Stimulated activated effector memory CD8-positive, alpha-beta T cell treated with anti-CD3 and anti-CD28 coated beads, Interleukin-12 subunit alpha, Interleukin-12 subunit beta, amount 100 ng/mL, for 72 hours (primary cell): ENCODE results near the gene MORF4L1.

Experiments
- ATAC-seq: fragments of 150-1000 bp; cut with Tn5 transposase; 2 replicates; pipeline ENCODE4 v1.10.0; 2021
- DNase-seq, 2 donors: peaks; one replicate each; pipeline ENCODE4 v3.0.0; 2021 to 2022; ENCODE audit warnings: low spot score in 2 of 2
- H3K27ac Mint-ChIP-seq: one replicate; pipeline ENCODE4 v1.8.0; 2022; ENCODE audit warnings: mild to moderate bottlenecking, mixed read lengths
- H3K36me3 Mint-ChIP-seq: one replicate; pipeline ENCODE4 v1.8.0; 2022; ENCODE audit warnings: mild to moderate bottlenecking, mixed read lengths
- H3K4me1 Mint-ChIP-seq: one replicate; pipeline ENCODE4 v1.8.0; 2022; ENCODE audit warnings: mixed read lengths
- H3K4me3 Mint-ChIP-seq: one replicate; pipeline ENCODE4 v1.8.0; 2022; ENCODE audit warnings: mild to moderate bottlenecking, mixed read lengths
- H3K9me3 Mint-ChIP-seq: one replicate; pipeline ENCODE4 v1.8.0; 2022; ENCODE audit warnings: mixed read lengths

The MORF4L1 gene

GRCh38 chr15:78904599-78905358, 32.1 kb downstream of the MORF4L1 start:
- ATAC-seq (no peak), DNase-seq (no peak)
- Mint-ChIP-seq H3K4me1 (peaks cover 13% of the 10 kb centered on the region), H3K9me3 (no peaks in the 10 kb centered on the region), H3K4me3 (no peak overlapping the region), H3K36me3 (peaks cover 100% of the 10 kb centered on the region), H3K27ac (peak overlapping the region; percentile 58)

DNA sequence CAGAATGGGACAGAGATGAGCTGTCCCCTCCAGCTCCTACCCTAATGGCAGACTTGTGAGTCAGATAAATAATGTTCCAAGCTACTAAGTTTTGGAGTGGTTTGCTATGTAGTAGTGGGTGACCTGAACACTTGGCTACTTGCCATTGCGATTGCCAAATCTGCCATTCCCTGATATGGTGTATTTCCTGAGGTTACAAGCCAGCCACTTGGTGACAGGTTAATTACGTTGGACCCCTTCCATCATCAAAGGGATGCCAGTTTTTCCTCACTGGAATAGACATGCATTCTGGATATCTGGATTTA, 33.6 kb downstream of the MORF4L1 start:
- ATAC-seq (no peak), DNase-seq (no peak)
- no peak overlapping the region for H3K4me3 Mint-ChIP-seq
- H3K9me3 Mint-ChIP-seq = no peaks in the 10 kb centered on the region
- peaks cover 21% of the 10 kb centered on the region for H3K4me1 Mint-ChIP-seq
- peaks cover 100% of the 10 kb centered on the region for H3K36me3 Mint-ChIP-seq
- no peak overlapping the region for H3K27ac Mint-ChIP-seq

GRCh38 chr15:78907577-78907976, 34.9 kb downstream of the MORF4L1 start:
- Mint-ChIP-seq H3K36me3 (peaks cover 100% of the 10 kb centered on the region), H3K4me3 (no peak overlapping the region), H3K27ac (no peak overlapping the region), H3K4me1 (peaks cover 17% of the 10 kb centered on the region), H3K9me3 (no peaks in the 10 kb centered on the region)
- no peak for ATAC-seq
- peak in 1 of 2 donors; percentile 44 for DNase-seq

- Mint-ChIP-seq H3K4me3 (no peak overlapping the region), H3K36me3 (peaks cover 100% of the 10 kb centered on the region), H3K9me3 (no peaks in the 10 kb centered on the region), H3K27ac (no peak overlapping the region), H3K4me1 (peaks cover 25% of the 10 kb centered on the region)
- DNase-seq (no peak), ATAC-seq (no peak)
Measured at GRCh38 chr15:78909160-78909695, 36.5 kb downstream of the MORF4L1 start.

DNA sequence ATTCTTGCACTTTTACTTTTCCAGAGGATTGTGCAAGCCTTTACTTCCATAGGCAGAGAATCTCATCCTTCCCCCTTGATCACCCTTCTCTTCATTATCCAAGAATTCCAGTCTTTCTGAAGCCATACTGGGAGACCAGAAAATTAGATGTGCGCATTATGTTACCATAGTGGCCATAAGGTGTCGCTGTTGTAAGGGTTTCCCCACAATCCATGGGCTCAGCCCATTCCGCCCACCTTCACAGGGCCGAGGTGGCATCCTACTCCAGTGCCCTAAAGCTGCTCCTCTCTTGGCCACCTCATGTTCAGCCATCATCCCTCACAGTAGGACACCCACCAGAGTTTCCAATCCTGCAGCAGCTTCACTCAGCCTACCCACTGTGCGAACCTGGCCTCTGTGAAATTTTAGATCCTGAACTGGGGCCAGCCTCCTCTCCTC, 37.1 kb downstream of the MORF4L1 start:
- H3K27ac Mint-ChIP-seq = peak overlapping the region; percentile 45
- no peak overlapping the region for H3K4me3 Mint-ChIP-seq

DNA sequence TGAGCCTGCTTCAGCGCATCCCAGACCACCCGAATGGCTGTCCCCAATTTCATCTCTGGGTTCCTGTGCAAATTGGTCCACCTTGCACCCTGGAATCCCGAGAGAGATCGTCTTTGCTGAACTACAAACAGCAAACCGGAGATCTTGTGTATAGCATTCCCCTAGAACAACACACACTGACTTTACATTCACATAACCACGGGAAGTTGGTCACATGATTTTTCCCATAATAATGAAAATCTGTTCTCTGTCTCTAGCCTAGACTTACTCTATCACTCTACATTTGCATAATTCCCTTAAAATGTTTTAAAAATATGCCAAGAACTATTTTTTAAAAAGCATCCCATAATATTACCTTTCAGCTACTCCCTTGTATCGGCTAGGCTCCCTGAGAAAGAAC, 37.6 kb downstream of the MORF4L1 start:
- Mint-ChIP-seq H3K9me3 (no peaks in the 10 kb centered on the region), H3K4me3 (no peak overlapping the region), H3K36me3 (peaks cover 97% of the 10 kb centered on the region), H3K4me1 (peaks cover 20% of the 10 kb centered on the region), H3K27ac (peak overlapping the region; percentile 45)
- no peak for ATAC-seq
- no peak for DNase-seq

More for the DNA sequence above, 37.1 kb downstream of the MORF4L1 start:
- ATAC-seq = peak; percentile 66
- Mint-ChIP-seq H3K9me3 (no peaks in the 10 kb centered on the region), H3K36me3 (peaks cover 100% of the 10 kb centered on the region), H3K4me1 (peaks cover 23% of the 10 kb centered on the region)
- DNase-seq = peak in 1 of 2 donors; percentile 52

GRCh38 chr15:78912316-78912715, 39.6 kb downstream of the MORF4L1 start:
- DNase-seq (no peak), ATAC-seq (no peak)
- H3K9me3 Mint-ChIP-seq = no peaks in the 10 kb centered on the region
- H3K27ac Mint-ChIP-seq = peak overlapping the region; percentile 53
- no peak overlapping the region for H3K4me3 Mint-ChIP-seq
- peaks cover 94% of the 10 kb centered on the region for H3K36me3 Mint-ChIP-seq
- peaks cover 20% of the 10 kb centered on the region for H3K4me1 Mint-ChIP-seq

GRCh38 chr15:78913012-78913411, 40.3 kb downstream of the MORF4L1 start:
- H3K4me1 Mint-ChIP-seq = peaks cover 20% of the 10 kb centered on the region

GRCh38 chr15:78914027-78914764, 41.5 kb downstream of the MORF4L1 start:
- ATAC-seq (peak; percentile 6), DNase-seq (no peak)
- H3K36me3 Mint-ChIP-seq = peaks cover 94% of the 10 kb centered on the region
- H3K4me3 Mint-ChIP-seq = no peak overlapping the region
- H3K4me1 Mint-ChIP-seq = peaks cover 20% of the 10 kb centered on the region
- H3K9me3 Mint-ChIP-seq = no peaks in the 10 kb centered on the region
- H3K27ac Mint-ChIP-seq = peak overlapping the region; percentile 48

More at GRCh38 chr15:78913012-78913411, 40.3 kb downstream of the MORF4L1 start:
- no peak overlapping the region for H3K4me3 Mint-ChIP-seq
- ATAC-seq (no peak), DNase-seq (no peak)
- H3K36me3 Mint-ChIP-seq = peaks cover 94% of the 10 kb centered on the region
- no peaks in the 10 kb centered on the region for H3K9me3 Mint-ChIP-seq
- H3K27ac Mint-ChIP-seq = peak overlapping the region; percentile 53

DNA sequence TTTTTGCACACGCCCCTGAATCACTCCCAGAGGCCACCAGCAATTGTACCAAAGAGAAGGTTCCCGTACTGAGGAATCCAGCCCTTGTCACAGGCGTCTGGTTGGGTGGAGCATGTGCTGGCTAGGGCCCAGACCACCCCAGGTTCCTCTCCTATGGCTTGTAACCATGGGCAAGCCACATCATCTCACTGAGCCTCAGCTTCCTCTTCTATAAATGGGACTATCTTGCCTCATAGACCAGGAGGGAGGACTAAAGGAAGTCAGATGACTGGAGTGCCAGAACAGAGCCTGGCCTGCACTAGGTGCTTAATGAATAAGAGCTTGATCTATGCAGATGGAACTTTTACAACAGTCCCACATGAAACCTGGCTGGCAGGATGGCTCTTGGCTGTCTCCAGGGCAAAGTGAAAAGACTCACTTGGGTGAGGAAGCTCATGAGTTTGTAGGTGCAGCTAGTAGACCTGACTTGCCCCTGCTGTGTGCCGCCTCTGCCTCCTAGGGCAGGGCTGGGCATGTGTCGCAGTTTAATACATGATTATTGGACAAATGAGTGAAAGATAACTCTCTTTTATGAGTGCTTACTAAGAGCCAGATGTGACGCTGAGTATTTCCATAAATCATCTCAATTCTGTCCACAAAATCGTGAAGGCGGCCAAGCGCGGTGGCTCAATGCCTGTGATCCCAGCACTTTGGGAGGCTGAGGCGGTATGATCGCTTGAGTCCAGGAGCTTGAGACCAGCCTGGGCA, 42.8 kb downstream of the MORF4L1 start:
- Mint-ChIP-seq H3K4me3 (no peak overlapping the region), H3K4me1 (peaks cover 11% of the 10 kb centered on the region), H3K9me3 (no peaks in the 10 kb centered on the region), H3K36me3 (peaks cover 94% of the 10 kb centered on the region), H3K27ac (peak overlapping the region; percentile 12)
- no peak for ATAC-seq
- no peak for DNase-seq

DNA sequence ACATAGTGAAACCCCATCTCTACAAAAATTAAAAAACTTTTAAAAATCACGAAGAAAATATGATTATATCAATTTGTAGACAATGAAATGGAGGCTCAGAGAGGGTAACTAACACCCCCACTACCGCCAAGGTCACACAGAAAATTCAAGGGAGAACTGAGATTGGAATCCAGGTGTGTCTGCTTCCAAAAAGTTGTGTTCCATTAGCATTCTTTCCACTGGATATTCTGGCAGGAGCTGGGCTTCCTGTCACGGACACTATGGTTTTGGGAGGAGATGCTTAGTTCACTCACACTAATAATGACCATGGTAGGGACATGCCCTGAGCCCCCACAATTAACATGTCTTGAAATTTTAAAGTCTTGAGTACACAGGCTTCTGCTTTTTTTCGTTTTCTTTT, 43.4 kb downstream of the MORF4L1 start:
- DNase-seq (no peak), ATAC-seq (no peak)
- H3K4me1 Mint-ChIP-seq = peaks cover 11% of the 10 kb centered on the region
- H3K27ac Mint-ChIP-seq = no peak overlapping the region
- peaks cover 94% of the 10 kb centered on the region for H3K36me3 Mint-ChIP-seq
- H3K4me3 Mint-ChIP-seq = no peak overlapping the region
- no peaks in the 10 kb centered on the region for H3K9me3 Mint-ChIP-seq

DNA sequence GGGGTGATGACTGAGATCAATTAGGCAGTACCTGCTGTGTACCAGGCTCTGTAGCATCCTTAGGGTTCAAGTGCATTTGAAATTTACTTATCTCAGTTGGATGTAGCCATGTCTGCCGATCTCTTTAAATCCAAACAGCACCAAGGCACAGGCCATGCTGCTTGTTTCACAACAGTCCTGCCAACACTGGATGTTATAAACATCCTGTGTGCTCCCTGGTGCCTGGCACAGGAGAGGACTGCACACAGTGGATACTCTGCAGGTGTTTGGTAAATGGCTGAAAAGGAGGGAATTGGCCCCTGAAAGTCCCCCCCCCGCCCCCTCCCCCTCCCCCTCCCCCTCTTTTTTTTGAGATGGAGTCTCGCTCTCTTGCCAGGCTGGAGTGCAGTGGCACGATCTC, 45.2 kb downstream of the MORF4L1 start:
- DNase-seq = no peak
- no peak for ATAC-seq
- Mint-ChIP-seq H3K4me1 (peaks cover 6% of the 10 kb centered on the region), H3K27ac (no peak overlapping the region), H3K9me3 (no peaks in the 10 kb centered on the region), H3K36me3 (peaks cover 94% of the 10 kb centered on the region), H3K4me3 (no peak overlapping the region)

GRCh38 chr15:78921517-78921916, 48.8 kb downstream of the MORF4L1 start:
- H3K27ac Mint-ChIP-seq = peak overlapping the region; percentile 87
- peak; percentile 33 for ATAC-seq
- H3K9me3 Mint-ChIP-seq = no peaks in the 10 kb centered on the region
- peaks cover 100% of the 10 kb centered on the region for H3K36me3 Mint-ChIP-seq
- no peak for DNase-seq
- H3K4me3 Mint-ChIP-seq = no peak overlapping the region
- H3K4me1 Mint-ChIP-seq = peaks cover 8% of the 10 kb centered on the region

DNA sequence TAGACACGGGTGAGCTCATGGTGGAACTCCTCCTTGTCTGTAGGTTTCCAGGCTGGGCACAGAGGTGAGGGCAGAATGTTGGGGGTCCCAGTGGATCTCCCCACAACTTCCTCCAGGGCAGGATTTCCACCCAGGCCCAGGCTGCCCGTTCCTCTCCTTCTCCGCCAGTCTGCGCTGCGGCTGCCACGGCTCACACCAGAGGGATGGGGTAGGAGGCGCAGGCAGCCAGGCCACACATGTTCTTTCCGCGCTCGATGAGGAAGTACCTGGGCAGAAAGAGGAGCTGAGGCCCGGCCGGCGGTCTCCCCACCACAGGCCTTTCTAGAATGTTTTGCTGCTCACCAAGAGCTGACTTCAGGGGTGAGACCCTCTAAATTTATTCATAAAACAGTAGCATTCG, 49.2 kb downstream of the MORF4L1 start:
- peaks cover 100% of the 10 kb centered on the region for H3K36me3 Mint-ChIP-seq
- no peak overlapping the region for H3K4me3 Mint-ChIP-seq
- H3K9me3 Mint-ChIP-seq = no peaks in the 10 kb centered on the region
- H3K4me1 Mint-ChIP-seq = peaks cover 8% of the 10 kb centered on the region
- peak overlapping the region; percentile 87 for H3K27ac Mint-ChIP-seq
- ATAC-seq = no peak
- no peak for DNase-seq

GRCh38 chr15:78922527-78922926, 49.8 kb downstream of the MORF4L1 start:
- H3K9me3 Mint-ChIP-seq = no peaks in the 10 kb centered on the region
- H3K4me3 Mint-ChIP-seq = no peak overlapping the region
- peaks cover 8% of the 10 kb centered on the region for H3K4me1 Mint-ChIP-seq
- DNase-seq (no peak), ATAC-seq (no peak)
- H3K36me3 Mint-ChIP-seq = peaks cover 100% of the 10 kb centered on the region
- H3K27ac Mint-ChIP-seq = peak overlapping the region; percentile 87
